Body of pancreas (tissue), 4 donors: ENCODE data around the gene CFAP157. TPM values are rescaled to one million over a fixed set of nuclear protein-coding genes. Genes with fewer than 3 reads are reported as not detected.
"Not testable (repeated sequence)": the region's sequence is repeated elsewhere in the genome, so short reads cannot be mapped to it uniquely, and the experiment has no call there.

Experiments used
- ATAC-seq: fragments of 150-250 bp; one replicate; pipeline ENCODE4 v1.9.1; 2016
- DNase-seq, 4 donors: peaks; one replicate each; pipeline ENCODE4 v3.0.0-alpha.2; 2019
- H3K27ac ChIP-seq, 4 donors: fragments of 200-600 bp; sonication (generic); 1 replicate in 3 of 4; 2 replicates in 1 of 4; pipeline versions ENCODE4 v1.5.1 to v1.6.1; 2016 to 2019; ENCODE audit warnings: mild to moderate bottlenecking in 1 of 4, mixed read lengths in 1 of 4, moderate library complexity in 1 of 4
- H3K27me3 ChIP-seq, 2 donors: fragments of 200-600 bp; sonication (generic); one replicate each; pipeline ENCODE4 v1.6.0; 2016; ENCODE audit warnings: mild to moderate bottlenecking in 1 of 2
- H3K36me3 ChIP-seq, 2 donors: fragments of 200-600 bp; sonication (generic); replicated peaks in 1 of 2; 2 replicates each; pipeline ENCODE4 v1.5.1; 2016; ENCODE audit warnings: low read depth in 2 of 2; ENCODE audit not compliant: insufficient read depth in 1 of 2
- H3K4me1 ChIP-seq: fragments of 200-600 bp; sonication (generic); one replicate; pipeline ENCODE4 v1.6.0; 2016
- H3K4me3 ChIP-seq, 2 donors: fragments of 200-600 bp; sonication (generic); 1 replicate in 1 of 2; 2 replicates in 1 of 2; pipeline ENCODE4 v1.5.1; 2016 to 2019
- H3K9me3 ChIP-seq, 3 donors: fragments of 200-600 bp; sonication (generic); 1 replicate in 2 of 3; 2 replicates in 1 of 3; pipeline ENCODE4 v1.5.1; 2016
- POLR2A ChIP-seq, 3 donors: fragments of 450-650 bp; IDR thresholded peaks; one replicate each; pipeline ENCODE4 v1.6.1; 2016; ENCODE audit warnings: antibody characterized with exemption in 3 of 3, mild to moderate bottlenecking in 2 of 3
- WGBS, 2 donors: methylation state at CpG; one replicate each; pipeline ENCODE4 v1.1.5; 2017; 5-methylcytosine and 5-hydroxymethylcytosine counted together
- intact Hi-C: fragments of 100-400 bp; cut with DNase I; formaldehyde crosslinking; loops from one replicate; pipeline ENCODE4 v1.15.1; 2023
- total RNA-seq, 2 donors: library from RNA; depleted of rRNA; stranded (reverse); fragments of >200 nt; gene quantifications; one replicate each; pipeline ENCODE4 v1.1.0, GENCODE V29; 2016
- TF ChIP-seq, protein P1 (sequence below), 7 experiments: fragments of 450-650 bp in 4 of 7; fragments of 200-600 bp in 3 of 7; sonication (generic) in 3 of 7; IDR thresholded peaks; one replicate each; pipeline ENCODE4 v1.5.1; 2016 to 2019; ENCODE audit warnings: antibody characterized with exemption in 7 of 7

The CFAP157 gene
- total RNA-seq, 2 donors from 2014 or later, result 2.3 TPM

DNA sequence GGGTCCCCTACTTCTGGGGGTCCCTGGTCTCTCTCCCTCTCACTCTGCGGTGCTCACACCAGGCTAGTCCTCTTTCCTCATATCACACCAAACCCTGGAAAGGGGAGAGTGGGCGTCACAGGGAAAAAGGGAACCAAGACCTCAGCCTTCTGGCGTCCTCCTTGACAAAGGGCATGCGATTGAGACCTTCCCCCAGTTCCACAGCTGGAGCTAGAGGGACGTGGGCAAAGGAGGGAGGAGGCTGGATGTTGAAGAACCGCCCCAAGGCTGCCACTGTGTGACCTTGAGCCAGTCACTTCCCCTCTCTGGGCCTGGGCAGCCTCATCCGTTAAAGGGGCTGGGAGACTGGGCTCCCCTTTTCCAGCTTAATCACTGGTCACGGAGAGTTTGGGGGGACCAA is 46.8 kb downstream of the CFAP157 start:
- no peak for TF ChIP-seq POLR2A (IDR thresholded peaks at IDR 0.05)
- TF ChIP-seq, protein P1, sequence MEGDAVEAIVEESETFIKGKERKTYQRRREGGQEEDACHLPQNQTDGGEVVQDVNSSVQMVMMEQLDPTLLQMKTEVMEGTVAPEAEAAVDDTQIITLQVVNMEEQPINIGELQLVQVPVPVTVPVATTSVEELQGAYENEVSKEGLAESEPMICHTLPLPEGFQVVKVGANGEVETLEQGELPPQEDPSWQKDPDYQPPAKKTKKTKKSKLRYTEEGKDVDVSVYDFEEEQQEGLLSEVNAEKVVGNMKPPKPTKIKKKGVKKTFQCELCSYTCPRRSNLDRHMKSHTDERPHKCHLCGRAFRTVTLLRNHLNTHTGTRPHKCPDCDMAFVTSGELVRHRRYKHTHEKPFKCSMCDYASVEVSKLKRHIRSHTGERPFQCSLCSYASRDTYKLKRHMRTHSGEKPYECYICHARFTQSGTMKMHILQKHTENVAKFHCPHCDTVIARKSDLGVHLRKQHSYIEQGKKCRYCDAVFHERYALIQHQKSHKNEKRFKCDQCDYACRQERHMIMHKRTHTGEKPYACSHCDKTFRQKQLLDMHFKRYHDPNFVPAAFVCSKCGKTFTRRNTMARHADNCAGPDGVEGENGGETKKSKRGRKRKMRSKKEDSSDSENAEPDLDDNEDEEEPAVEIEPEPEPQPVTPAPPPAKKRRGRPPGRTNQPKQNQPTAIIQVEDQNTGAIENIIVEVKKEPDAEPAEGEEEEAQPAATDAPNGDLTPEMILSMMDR (IDR thresholded peaks at IDR 0.05), result no peak
- peaks cover 0 to 15% of the 10 kb centered on the region in 2 donors for H3K27me3 ChIP-seq
- ATAC-seq (no peak), DNase-seq (no peak)
- WGBS, 2 donors, result 48 to 56% methylated on average over 6 to 8 of the region's 8 CpGs
- peaks cover 7% of the 10 kb centered on the region for H3K4me1 ChIP-seq
- intact Hi-C loops, result no loop called here
- H3K4me3 ChIP-seq, result no peak overlapping the region
- H3K9me3 ChIP-seq, result no peaks in the 10 kb centered on the region
- H3K27ac ChIP-seq, result no peak overlapping the region
- H3K36me3 ChIP-seq, result no peaks in the 10 kb centered on the region

DNA sequence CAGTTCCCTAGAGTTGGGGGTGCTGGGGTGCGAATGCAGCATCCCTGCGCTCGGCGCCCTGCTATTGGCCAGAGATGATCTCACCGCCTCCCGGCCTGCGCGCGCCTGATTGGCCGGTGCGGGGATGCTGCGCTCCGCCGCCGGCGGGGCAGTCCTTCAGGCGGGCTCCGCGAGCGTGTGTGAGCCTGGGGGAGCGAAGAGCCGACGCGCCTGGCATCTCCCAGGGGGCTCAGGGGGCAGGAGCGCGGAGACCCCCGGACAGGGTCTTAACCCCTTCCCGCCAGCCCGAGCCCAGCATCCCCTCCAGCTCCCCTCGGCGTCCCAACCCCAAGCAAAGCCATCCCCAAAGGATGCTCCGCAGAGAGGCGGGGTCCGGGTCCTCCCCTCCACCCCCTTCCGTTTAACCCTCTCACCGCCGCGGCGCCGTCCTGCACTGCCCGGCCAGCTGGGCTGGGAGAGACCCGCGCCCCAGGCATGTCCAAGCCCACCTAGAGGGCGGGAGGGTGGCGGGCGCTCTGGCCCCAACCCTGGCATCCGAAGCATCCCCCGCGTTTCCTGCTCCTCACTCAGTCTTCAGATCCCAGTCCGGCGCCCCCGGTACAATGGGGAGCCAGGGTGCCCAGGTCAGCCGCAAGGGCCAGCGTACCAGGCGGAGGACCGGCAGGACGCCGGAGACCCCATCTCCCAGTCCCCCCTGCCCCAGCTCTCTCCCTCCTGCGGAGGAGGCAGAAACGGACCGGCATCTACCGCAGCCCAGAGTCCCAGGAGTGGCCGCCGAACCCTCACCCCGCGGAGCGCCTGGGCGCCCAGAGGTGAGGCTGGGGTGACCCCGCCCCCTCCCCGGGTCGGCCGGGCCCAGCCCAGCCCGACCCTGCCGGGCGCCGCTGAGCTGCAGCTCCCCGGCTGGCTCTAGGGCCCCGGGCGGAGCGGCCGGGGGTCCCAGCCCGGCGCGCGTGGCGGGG is 47.6 kb downstream of the CFAP157 start:
- no peak for TF ChIP-seq POLR2A (IDR thresholded peaks at IDR 0.05)
- TF ChIP-seq, protein P1 (IDR thresholded peaks at IDR 0.05), result no peak
- DNase-seq, result no peak
- intact Hi-C loops, result no loop called here
- Histone ChIP-seq H3K9me3 (no peaks in the 10 kb centered on the region), H3K27me3 (peaks cover 0 to 15% of the 10 kb centered on the region in 2 donors), H3K27ac (no peak overlapping the region), H3K4me3 (no peak overlapping the region), H3K4me1 (peaks cover 7% of the 10 kb centered on the region), H3K36me3 (no peaks in the 10 kb centered on the region)
- ATAC-seq, result peak; percentile 27
- 11 to 14% methylated on average over 15 to 80 of the region's 86 CpGs for WGBS, 2 donors

DNA sequence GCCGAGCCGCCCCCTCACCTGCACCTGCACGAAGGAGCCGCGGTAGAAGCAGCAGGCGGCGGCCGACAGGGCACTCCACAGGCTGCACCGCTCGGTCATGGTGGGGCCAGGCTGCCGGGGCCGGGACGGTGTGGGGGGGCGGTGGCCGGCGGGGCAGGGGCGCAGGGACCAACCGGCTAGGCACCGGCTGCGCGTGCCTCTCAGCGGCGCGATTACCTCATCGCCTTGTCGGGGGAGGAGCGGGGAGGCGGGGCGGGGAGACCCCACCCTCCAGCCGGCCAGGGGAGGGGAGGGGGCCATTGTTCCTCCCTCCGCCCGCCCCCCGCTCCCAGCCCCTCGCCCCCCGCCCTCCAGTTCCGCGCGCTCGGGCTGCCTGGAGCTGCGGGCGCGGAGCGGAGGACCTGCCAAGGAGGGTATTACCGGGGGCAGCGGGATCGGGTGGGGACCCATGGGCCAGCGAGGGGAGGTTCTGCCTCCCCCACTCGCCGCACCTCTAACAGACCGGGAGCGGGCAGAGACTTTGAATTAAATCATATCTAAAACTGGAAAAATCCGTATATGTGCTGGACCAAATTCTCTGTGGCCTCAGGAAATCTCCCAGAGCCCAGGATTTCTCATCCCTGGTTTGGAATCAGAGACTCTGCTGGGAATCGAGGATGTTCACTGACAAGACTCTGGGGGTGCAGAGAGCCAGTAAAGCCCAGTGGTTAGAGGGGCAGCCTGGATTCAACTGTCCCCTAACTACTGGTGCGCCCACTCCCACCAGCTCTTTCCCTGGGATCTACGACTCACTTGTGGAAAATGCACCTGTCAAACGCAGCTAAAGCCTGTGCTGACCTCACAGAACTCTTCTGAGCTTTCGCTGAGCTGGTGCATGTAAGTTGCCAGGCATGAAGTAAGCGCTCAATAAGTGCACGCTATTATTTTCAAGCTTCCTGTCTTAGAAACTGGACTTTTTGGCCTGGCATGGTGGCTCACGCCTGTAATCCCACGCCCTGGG is 48.6 kb downstream of the CFAP157 start:
- ATAC-seq (peak; percentile 25), DNase-seq (no peak)
- intact Hi-C loops, result no loop called here
- Histone ChIP-seq H3K4me1 (peaks cover 7% of the 10 kb centered on the region), H3K36me3 (no peaks in the 10 kb centered on the region), H3K27me3 (peaks cover 0 to 15% of the 10 kb centered on the region in 2 donors), H3K9me3 (no peaks in the 10 kb centered on the region), H3K27ac (no peak overlapping the region), H3K4me3 (no peak overlapping the region)
- WGBS, 2 donors, result 17 to 61% methylated on average over 9 to 49 of the region's 61 CpGs
- no peak for TF ChIP-seq POLR2A (IDR thresholded peaks at IDR 0.05)
- TF ChIP-seq, protein P1 (IDR thresholded peaks at IDR 0.05), result no peak

DNA sequence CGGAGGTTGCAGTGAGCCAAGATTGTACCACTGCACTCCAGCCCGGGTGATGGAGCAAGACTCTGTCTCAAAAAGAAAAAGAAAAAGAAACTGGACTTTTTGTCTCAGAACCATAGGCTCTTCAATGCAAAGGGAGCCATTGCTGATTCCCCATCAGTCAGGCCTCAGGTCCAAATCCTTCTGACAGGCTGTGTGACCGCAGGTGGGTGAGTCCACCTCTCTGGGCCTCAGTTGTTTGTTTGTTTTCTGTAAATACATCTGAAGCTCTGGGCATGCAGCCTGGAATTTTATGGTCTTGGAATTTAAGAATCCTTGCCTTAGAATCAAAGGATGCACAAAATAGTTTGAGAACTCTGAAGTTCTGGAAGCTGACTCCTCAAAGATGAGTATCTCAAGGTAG is 49.4 kb downstream of the CFAP157 start:
- 81 to 86% methylated on average over 3 of the region's 3 CpGs for WGBS, 2 donors
- Histone ChIP-seq H3K27me3 (peaks cover 0 to 15% of the 10 kb centered on the region in 2 donors), H3K36me3 (no peaks in the 10 kb centered on the region), H3K4me1 (peaks cover 7% of the 10 kb centered on the region), H3K27ac (no peak overlapping the region), H3K9me3 (no peaks in the 10 kb centered on the region), H3K4me3 (no peak overlapping the region)
- TF ChIP-seq POLR2A (IDR thresholded peaks at IDR 0.05), result no peak
- TF ChIP-seq, protein P1 (IDR thresholded peaks at IDR 0.05), result no peak
- intact Hi-C loops, result no loop called here
- DNase-seq (no peak), ATAC-seq (no peak)

DNA sequence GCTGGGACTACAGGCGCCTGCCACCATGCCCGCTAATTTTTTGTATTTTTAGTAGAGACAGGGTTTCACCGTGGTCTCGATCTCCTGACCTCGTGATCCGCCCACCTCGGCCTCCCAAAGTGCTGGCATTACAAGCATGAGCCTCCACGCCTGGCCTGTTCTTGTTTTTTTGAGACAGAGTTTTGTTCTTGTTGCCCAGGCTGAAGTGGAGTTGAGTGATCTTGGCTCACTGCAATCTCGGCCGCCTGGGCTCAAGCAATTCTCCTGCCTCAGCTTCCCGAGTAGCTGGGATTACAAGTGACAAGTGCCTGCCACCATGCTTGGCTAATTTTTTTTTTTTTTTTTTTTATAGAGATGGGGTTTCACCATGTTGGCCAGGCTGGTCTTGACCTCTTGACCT is 50.0 kb downstream of the CFAP157 start:
- H3K9me3 ChIP-seq, DNase-seq, H3K27ac ChIP-seq, ATAC-seq, intact Hi-C loops, H3K4me1 ChIP-seq, H3K36me3 ChIP-seq, H3K4me3 ChIP-seq: not testable (repeated sequence)
- peaks cover 0 to 15% of the 10 kb centered on the region in 2 donors for H3K27me3 ChIP-seq
- WGBS, 2 donors, result 69 to 71% methylated on average over 11 of the region's 11 CpGs
